Activated gamma-delta T cell treated with anti-CD3 and anti-CD28 coated beads, Interleukin-2, amount 50 U/mL, for 16 hours (primary cell): Measurements from ENCODE around the gene BOD1.
"Not testable (repeated sequence)": the region's sequence is repeated elsewhere in the genome, so short reads cannot be mapped to it uniquely, and the experiment has no call there.

ENCODE experiments used
- DNase-seq: peaks from one replicate; pipeline ENCODE4 v3.0.0-alpha.2; 2020; ENCODE audit warnings: low read depth

The BOD1 gene

DNA sequence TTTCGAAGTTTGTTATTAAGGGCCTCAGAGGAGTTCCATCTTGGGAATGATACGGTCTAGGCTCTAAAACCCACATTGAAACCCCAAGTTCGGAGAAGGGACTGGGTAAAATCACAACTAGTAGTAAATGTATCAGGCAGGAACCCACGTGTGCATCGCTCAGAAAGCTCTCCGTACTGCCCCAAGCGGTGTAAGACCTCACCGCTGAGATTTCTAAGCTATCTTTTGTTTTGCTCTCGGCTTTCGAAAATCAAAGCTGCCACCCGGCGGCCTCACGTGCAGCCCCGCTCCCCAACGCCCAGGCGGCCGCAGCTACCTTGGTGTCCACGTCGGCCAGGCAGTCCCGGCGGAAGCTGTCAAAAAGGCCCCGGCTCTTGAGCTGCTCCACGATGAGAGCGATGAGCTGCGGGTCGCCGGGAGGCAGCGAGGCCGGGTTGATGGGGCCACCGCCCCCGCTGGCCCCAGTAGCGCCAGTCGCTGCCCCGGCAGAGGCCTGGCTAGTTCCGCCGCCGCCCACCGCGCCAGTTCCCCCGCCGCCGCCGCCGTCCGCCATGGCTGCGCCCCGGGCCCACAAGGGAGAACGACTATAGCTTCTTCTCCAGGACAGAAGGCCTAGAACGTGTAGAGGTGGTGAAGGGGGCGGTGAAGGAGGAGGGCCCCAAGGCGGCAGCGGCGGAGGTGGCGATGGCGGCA, 420 bp downstream of the BOD1 start:
- peak; percentile 44 for DNase-seq

DNA sequence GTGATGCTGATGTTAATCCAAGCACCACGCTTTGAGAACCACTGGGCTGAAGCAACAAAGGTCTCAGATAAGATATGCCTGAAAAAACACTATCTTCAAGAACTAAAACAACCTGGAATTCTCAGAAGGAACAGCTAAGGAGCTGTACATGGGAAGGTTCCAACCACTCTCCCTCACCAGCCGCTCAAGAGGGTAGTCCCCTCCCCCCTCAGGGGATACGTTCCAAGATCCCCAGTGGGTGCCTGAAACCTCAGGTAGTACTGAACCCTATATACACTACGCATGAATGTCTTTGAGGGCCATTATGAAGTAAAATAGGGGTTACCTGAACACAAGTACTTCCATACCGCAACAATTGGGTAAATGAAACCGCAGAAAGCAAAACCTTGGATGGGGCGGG, 1.9 kb downstream of the BOD1 start:
- DNase-seq, result no peak

- no peak for DNase-seq
Observed at GRCh38 chr5:173613433-173614159, 2.9 kb downstream of the BOD1 start.

DNA sequence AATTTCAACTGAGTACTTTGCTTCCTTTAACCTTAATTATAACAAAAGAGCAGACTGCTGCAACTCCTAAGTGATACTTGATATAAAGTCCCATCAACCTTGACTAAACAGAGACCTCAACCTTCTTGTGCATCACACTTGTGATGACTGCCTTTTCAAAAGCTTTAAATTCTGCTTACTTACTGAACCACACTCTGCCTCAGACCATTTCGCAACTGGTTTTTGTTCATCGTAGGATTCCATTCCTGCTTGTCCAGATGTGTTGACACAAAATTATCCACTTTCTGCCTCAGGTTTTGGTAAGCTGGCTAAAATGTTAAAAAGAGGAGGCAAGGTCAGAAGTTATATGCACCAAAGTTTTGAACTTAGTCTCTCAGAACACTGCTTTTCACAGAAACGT, 3.5 kb downstream of the BOD1 start:
- DNase-seq, result no peak

- DNase-seq, result no peak
Observed at GRCh38 chr5:173611706-173612105, 4.7 kb downstream of the BOD1 start.

DNA sequence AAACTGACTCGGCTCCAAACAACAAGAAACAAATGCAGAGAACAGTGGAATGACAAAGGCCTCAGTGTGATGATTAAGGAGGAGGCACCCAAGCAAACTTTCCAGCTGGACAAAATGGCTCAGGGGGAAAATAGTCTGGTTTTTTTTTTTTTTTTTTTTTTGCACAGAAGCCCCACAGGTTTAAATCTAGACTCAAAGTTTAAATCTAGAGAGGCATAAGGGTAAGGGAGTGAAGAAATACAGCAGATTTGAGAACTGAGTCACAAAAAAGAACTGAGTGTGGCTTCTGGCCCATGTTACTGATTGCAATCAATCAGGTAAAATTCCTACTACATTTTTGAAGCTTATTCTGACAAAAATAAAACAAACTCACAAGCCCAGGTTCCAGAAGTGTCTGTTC, 12.3 kb downstream of the BOD1 start:
- DNase-seq, result no peak

GRCh38 chr5:173602423-173602822, 14.0 kb downstream of the BOD1 start:
- no peak for DNase-seq

- no peak for DNase-seq
Observed at GRCh38 chr5:173598686-173599085, 17.8 kb downstream of the BOD1 start.

DNA sequence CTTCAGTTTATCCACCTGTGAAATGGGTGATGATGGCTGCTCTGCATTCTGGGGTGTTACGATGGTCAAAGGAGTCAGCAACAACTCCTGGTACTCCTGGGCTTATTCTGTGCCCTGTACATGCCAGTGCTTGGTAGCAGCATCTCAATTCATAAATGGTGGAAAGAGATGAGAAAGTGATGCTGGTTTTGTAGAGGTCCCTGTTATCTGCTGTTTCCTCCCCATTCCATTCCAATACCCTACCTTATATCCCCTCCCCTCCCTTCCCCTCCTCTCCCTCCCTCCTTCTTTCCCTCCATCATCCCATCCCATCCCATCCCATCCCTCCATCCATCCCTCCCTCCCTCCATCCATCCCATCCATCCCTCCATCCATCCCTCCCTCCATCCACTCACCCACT, 19.1 kb downstream of the BOD1 start:
- DNase-seq, result no peak

DNA sequence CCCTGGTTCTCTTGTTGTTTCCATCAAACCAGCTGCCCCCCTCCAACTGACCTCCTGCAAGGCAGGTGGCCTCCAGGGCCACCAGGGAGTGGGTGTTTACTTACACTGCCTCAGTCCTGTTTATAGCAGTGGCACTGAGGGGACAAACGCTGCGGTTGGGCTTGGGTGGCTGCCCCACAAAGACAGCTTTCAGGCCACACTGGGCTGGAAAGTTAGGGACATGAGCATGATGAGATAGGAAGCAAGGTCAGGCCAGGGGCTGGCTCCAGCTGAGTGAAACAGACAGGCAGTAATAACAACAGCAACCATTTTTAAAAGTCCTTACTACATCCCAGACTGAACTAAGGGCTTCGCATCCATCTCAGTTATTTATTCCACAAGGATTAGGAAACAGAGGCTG, 20.6 kb downstream of the BOD1 start:
- no peak for DNase-seq

- DNase-seq, result no peak
Observed at GRCh38 chr5:173594061-173594460, 22.4 kb downstream of the BOD1 start.

GRCh38 chr5:173592050-173592669, 24.3 kb downstream of the BOD1 start:
- no peak for DNase-seq

DNA sequence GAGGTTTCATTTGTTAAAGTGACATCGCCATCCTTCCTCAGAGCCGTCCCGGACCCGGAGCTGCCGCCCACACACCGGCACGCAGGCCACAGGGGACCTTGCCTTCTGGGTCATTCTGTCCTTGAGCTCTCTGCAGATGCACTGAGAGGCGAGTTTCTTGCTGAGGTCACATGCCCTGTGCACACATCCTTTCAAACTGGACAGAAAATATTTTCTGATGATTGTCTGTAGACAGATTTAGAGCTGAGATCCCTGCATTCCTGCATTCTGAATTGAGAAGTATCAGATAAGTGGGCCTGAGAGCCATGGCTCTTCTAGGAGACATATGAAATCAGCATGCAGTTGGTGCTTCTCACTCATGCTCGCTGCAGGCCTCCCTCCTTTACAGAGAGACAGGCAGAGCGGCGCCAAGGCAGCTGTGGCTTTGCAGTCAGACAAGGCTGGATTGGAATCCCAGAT, 25.4 kb downstream of the BOD1 start:
- no peak for DNase-seq

GRCh38 chr5:173590436-173591055, 25.9 kb downstream of the BOD1 start:
- no peak for DNase-seq

DNA sequence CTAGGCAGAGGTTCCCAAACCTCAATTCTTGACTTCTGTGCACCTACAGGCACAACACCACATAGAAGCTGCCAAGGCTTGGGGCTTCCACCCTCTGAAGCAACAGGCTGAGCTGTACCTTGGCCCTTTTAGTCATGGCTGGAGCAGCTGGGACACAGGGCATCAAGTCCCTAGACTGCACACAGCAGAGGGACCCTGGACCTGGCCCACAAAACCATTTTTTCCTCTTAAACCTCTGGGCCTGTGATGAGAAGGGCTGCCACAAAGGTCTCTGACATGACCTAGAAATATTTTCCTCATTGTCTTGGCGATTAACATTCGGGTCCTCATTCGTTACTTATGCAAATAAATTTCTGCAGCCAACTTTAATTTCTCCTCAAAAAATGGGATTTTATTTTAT, 30.3 kb downstream of the BOD1 start:
- DNase-seq, result not testable (repeated sequence)

- no peak for DNase-seq
Observed at GRCh38 chr5:173583346-173583745, 33.1 kb downstream of the BOD1 start.

- DNase-seq, result no peak
Observed at GRCh38 chr5:173582216-173583111, 34.0 kb downstream of the BOD1 start.

DNA sequence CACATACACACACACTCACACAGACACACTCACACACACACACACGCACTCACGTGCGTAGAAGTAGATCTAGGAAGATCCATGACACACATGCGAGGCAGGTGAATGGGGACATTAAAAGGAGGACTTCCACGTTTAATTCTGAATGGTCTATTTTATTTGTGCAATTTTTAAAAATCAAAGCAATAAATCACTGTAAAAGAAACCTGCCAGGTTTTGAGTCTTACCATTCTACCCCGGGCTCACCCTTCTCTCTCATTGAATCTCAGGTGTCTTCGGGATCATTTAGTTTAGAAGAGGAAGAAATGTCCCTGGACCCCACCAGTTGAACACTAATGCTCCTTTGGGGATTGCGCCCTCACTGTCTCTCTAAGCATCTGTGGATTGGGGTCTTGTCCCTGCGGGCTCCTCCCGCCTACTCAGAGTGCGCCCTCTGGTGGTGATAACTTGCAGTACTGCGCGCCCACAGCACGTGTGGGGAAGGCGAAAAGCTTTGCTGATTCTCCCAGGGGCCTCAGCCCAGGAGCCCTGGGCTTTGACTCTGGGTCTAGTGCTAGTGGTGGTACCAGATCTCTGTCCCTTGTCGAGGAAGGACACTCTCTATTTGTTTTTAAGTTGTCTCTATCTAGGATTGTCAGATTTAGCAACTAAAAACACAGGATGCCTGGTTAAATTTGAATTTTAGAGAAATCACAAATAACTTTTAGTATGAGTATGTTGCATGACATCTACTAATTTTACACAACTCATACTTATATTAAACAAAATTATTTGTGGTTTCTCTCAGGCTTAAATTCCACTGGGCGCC, 34.8 kb downstream of the BOD1 start:
- DNase-seq, result peak; percentile 6

GRCh38 chr5:173578947-173579615, 37.4 kb downstream of the BOD1 start:
- DNase-seq, result no peak

DNA sequence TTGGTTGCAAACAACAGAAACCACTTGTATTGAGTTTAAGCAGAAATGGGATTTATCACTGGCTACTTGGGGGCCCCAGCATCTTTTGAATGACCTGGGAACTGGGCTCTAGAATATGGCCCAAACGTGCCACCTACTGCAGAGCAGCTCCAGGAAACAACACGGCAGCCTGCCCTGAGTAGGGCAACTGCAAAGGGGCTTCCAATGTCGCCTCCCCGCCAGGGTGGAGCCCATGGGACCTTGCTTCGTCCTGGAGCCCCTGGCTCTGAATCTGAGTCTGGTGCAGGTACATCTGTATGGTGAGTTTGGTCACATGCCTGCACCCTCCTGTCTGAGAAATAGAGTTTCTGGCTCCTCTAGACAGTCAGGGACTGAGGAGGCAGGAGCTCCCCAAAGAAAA, 38.6 kb downstream of the BOD1 start:
- no peak for DNase-seq
